ENCODE measurements around the gene RCAN1.

- TF ChIP-seq POLR2A (IDR thresholded peaks at IDR 0.05; ENCODE audit: low read depth, low read length) (no peak), POLR2AphosphoS5 (IDR thresholded peaks at IDR 0.05; ENCODE audit: low read depth, low read length) (no peak), TAF1 (IDR thresholded peaks at IDR 0.05; ENCODE audit: borderline replicate concordance, low read depth, low read length) (no peak)
These were observed 960 bp downstream of the RCAN1 start for GRCh38 chr21:34613679-34614627.
